Activated CD4-positive, alpha-beta T cell treated with anti-CD3 and anti-CD28 coated beads for 48 hours (primary cell): Measurements from ENCODE around the gene SPCS2.
"Not testable (repeated sequence)": the region's sequence is repeated elsewhere in the genome, so short reads cannot be mapped to it uniquely, and the experiment has no call there.

Experiments used
- DNase-seq: peaks from one replicate; pipeline ENCODE4 v3.0.0-alpha.2; 2020

Gene SPCS2

DNA sequence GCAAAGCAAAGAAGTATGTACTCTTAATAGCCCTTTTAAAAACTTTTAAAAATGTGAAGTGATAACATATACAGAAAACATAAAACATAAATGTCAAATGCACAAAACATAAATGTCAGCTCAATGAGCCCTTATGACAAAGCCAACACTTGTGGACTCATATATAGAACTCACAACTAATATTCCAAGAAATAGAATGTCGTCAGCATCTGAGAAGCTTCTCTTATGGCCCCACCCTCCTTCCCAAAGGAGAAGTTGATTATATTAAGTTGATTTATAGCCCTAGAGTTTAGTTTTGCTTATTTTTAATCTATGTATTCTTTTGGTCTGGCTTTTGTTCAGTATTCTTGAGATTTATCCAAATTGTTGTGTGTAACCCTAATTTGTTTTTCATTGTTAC is 53.5 kb downstream of the SPCS2 start:
- no peak for DNase-seq

DNA sequence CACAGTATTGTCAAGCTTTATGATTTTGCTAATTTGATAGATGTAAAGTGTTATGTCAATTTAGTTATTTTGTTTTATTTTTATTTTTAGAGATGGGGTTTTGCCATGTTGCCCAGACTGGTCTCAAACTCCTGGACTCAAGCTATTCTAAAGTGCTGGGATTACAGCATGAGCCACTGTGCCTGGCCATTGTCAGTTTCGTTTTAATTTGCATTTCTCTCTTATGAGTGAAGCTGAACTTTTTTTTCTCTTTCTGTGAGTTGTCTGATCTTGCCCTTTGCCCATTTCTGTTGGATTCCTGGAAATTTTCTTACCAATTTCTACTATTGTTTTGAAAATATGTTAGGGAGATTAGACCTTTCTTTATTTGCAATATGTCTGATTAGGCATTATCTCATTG is 55.1 kb downstream of the SPCS2 start:
- no peak for DNase-seq

DNA sequence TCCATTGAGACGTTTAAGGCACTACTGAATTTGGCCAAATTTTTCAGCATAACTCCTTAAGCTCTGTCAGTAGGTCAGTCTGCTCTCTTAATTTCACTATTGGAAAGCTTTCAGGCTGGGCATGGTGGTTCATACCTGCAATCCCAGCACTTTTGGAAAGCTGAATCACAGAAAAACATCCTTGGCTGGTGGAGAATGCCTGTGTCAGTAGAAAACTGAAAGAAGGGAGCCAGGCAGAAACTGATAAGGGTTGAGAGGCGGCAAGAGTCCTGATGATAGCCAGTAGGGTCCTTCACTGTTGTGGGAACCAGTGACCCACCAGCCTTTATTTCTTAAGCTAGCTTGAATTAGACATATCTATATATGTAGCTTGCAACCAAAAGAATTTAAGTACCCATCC is 62.3 kb downstream of the SPCS2 start:
- no peak for DNase-seq

DNA sequence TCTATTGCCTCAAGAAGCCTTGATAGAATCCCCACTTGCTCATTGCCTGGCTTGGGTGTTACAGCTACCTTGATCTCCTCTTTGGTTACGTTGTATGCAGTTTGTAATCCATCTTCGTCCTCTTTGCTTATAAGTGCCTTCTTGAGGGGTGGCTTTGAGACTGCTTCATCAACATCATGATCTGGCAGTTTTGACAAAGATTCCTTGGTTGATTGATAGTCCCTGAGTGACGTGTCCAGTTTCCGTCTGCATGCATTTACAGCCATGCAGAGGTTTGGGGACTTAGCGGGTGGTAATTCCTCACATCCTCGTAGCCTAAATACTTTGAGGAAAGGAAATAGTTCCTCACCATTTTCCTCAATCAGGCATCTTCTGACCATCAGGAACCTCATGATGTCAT is 62.8 kb downstream of the SPCS2 start:
- no peak for DNase-seq

DNA sequence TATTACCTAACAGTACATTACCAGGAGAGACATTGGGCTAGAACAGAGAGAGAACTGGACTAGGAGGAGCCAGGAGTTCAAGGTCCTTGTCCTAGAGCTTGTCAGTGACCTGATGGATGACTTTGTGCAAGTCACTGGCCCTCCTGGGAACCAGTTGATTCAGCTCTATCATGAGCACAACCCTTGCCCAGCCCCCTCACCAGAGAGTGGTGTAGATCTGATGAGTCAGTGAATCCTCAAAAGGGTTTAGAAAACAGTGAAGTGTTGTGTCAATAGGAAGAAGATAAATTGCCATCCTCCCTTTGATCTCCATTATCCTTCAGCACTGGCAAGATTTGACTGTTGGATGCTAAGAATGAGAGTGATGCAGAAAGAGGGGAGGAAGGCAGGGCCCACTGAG is 64.0 kb downstream of the SPCS2 start:
- peak; percentile 9 for DNase-seq

DNA sequence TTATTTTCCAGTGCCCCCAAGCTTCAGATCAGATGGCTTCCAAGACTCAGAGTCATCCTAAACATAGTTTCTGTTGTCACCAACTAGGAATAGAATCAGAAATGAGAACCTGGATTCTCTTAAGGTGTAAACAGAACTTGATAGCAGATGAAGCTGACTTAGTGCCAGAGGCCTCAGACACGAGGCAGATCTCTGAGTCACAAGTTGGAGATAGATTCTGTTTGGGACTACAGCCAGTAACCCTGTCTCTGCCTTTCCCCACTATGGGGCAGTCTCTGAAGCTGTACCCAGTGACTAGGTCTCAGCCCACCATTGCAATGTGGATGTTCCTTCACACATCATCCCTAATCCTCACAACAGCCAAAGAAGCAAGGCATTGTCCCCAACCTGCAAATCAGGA is 65.1 kb downstream of the SPCS2 start:
- DNase-seq: no peak

DNA sequence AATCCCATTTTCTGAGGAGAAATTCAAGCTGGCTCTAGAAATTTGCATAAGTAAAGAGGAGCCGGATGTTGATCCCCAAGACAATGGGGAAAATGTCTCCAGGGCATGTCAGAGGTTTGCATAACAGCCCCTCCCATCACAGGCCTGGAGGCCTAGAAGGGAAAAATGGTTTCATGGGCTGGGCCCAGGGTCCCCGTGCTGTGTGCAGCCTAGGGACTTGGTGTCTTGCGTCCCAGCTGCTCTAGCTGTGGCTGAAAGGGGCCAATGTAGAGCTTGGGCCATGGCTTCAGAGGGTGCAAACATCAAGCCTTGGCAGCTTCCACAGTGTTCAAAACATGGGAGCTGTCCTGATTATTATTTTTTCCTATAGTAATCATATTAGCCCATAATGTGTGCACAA is 70.1 kb downstream of the SPCS2 start:
- not testable (repeated sequence) for DNase-seq

DNA sequence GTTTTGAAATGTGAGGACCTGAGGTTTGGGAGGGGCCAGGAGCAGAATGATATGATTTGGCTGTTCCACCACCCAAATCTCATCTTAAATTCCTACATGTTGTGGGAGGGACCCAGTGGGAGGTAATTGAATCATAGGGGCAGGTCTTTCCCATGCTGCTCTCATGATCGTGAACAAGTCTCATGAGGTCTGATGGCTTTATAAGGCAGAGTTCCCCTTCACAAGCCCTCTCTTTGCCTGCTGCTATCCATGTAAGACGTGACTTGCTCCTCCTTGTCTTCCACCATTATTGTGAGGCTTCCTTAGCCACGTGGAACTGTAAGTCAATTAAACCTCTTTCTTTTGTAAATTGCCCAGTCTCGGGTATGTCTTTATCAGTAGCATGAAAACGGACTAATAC is 71.3 kb downstream of the SPCS2 start:
- not testable (repeated sequence) for DNase-seq

DNA sequence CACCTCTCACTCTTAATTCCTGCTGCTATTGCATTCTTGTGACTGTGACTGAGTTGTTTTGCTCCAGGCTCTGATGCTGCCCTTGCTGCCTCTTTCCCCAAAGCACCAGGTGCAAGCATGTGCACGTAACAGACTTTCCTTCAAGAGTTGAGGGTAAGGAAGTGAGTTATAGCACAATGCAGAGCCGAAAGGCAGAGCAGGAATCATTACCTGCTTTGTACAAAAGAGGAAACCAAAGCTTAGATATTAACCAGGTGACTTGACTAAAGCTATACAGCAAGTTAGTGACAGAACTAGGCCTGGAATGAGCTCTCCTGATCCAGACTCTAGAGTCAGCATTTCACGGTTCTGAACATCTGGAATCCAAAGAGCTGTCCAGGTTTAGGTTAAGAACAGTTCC is 73.2 kb downstream of the SPCS2 start:
- DNase-seq: no peak

DNA sequence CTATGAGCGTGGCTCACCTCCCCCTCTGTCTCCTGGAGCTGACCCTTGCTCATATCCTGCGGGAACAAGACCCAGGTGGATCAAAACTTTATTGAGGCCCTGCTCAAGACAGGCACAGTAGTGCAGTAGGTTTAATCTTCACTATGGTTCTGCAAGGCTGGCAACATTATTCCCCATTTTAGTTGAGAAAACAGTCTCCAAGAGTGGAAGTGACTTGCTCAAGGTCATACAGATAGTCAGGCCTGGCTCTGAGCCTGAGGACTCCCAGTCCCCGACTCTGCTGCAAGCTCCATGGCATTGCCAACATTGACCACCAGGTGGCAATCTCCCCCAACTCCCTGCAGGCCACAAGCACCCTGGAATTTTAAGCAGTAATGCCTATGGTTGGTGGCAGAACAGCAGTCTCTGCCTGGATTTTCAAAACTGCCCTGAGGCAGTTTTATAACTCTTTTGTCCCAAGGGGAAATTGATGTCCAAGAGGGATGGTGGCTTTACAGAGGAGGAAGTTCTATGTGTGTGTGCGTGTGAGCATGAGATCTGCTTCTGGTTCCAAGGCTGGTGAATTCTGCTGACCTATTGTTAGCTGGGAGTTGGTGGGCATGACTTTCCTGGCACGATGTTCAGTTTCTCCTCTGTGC is 73.8 kb downstream of the SPCS2 start:
- DNase-seq: peak; percentile 84

DNA sequence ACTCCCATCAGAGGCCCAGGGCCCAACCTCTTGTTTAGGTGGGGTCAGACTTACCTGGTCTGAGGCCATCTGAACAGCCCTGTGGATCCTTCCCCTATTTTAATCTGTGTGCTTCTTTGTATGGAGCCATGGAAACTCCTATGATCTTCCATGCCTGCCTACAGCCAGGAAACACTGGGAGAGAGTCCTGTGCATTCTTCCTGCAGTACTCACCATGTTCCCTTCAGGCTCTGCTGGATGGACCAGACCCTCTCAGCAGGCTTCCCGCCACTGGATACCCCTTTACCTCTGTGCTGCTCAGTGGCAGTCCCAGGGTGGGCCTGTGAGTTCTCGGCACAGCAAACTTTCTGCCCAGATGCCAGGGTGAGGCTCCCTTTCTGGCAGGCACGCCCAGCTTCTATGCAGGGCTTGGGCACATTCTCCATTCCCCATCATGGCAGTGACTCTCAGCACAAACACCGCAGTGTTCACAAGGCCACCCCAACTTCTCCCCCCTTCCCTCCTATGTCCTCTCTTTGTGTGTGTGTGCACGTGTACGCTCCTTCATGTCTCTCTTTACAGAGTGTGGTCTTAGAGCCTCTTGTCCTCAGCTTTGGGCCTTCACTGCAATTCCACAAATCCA is 74.5 kb downstream of the SPCS2 start:
- DNase-seq: no peak

DNA sequence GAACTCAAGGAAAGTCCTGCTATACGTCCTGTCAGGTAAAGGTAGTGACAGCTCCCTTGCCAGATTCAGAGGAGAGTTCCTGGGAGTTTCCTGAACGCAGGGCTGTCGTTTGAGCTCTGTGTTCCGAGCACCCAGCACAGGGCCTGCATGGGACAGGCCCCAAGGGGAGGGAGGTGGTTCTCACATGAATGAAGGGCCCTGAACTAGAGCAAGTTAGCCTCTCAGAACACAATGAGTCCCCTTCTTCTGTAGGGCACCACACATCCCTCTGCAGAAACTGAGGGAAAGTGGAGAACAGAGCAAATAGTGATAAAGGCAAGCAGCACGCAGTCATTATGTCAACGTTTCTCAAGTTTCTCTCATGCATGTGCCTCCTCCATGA is 75.0 kb downstream of the SPCS2 start:
- no peak for DNase-seq

DNA sequence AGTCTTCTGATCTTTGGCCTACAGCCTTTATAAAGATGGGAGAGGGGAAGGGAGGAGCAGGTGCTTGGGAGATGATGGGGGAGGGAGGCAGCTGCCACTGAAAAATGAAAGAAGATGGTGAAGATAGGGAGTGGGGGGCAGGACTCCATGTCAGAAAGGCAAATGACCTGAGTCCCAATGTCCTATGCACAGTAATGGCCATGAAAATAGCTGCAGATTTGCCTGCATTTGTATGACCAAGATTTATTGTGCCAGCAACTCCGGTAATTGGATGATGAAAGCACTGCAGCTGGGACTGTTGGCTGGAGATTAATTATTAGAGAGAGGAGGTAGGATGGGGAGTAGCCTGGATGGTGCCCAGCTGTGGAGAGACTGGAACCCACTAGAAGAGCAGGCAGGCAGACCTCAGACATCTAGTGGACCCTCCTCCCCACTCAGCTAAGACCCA is 75.7 kb downstream of the SPCS2 start:
- DNase-seq: no peak

DNA sequence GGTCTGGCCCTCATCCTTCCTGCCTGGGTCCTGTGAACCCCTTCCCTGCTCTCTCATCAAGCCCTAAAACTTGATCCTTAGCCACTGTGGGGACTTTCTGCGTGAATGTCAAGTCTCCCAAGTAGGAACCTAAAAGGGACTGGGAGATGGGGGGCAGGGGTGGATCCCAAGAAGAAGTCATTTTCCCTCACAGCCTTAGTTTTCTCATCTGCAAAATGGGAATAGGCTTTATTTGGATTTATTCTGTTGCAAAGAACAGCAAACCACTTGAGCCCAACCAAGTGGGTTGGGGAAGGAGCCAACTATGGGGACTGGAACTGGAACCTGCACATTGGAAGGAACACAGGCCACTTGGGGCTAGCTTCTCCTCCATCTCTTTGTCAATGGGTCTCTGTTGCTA is 76.5 kb downstream of the SPCS2 start:
- no peak for DNase-seq

DNA sequence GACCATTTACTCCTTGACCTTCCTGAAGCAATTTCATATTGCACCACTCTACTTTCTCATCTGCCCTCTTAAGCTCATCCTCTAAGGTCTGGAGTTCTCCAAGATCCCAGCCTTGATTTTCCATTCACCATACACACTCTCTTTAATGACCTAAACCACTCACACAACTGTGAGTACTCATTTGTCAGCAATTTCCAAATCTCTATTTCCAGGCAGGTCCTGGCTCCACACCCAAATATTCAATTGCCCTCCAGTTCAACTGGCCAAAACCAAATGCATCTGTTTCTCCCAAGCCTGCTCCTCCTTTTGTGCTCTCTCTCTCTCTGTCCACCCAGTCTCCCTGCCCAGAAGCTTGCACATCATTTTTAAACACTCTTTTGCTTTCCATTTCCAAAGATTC is 79.3 kb downstream of the SPCS2 start:
- DNase-seq: no peak
